ENCODE results near the gene CHAT.

Gene CHAT

GRCh38 chr10:49605216-49605938 is 8.5 kb upstream of the CHAT start:
- Histone ChIP-seq H3K9me3 (ENCODE audit: control insufficient read depth in 2 of 2, low read length in 2 of 2) (no peaks in the 10 kb centered on the region), H3K4me1 (ENCODE audit: control insufficient read depth in 2 of 2, insufficient read depth in 2 of 2, low read length in 2 of 2) (no peaks in the 10 kb centered on the region), H3K9ac (ENCODE audit: low read depth in 1 of 2, low read length in 2 of 2) (no peak overlapping the region), H3K27ac (ENCODE audit: low read depth in 2 of 2, low read length in 2 of 2) (no peak overlapping the region), H3K4me3 (ENCODE audit: low read length in 2 of 2) (no peak overlapping the region), H3K36me3 (ENCODE audit: control insufficient read depth in 2 of 2, insufficient read depth in 2 of 2, low read length in 2 of 2) (no peaks in the 10 kb centered on the region), H3K27me3 (ENCODE audit: control insufficient read depth in 2 of 2, insufficient read depth in 2 of 2, low read length in 2 of 2) (peaks cover 9 to 19% of the 10 kb centered on the region in 2 donors)

GRCh38 chr10:49605939-49606509 is 7.8 kb upstream of the CHAT start:
- Histone ChIP-seq H3K4me3 (ENCODE audit: low read length in 2 of 2) (no peak overlapping the region), H3K9ac (ENCODE audit: low read depth in 1 of 2, low read length in 2 of 2) (no peak overlapping the region), H3K27ac (ENCODE audit: low read depth in 2 of 2, low read length in 2 of 2) (no peak overlapping the region), H3K27me3 (ENCODE audit: control insufficient read depth in 2 of 2, insufficient read depth in 2 of 2, low read length in 2 of 2) (peaks cover 11 to 21% of the 10 kb centered on the region in 2 donors), H3K4me1 (ENCODE audit: control insufficient read depth in 2 of 2, insufficient read depth in 2 of 2, low read length in 2 of 2) (no peaks in the 10 kb centered on the region), H3K9me3 (ENCODE audit: control insufficient read depth in 2 of 2, low read length in 2 of 2) (no peaks in the 10 kb centered on the region), H3K36me3 (ENCODE audit: control insufficient read depth in 2 of 2, insufficient read depth in 2 of 2, low read length in 2 of 2) (no peaks in the 10 kb centered on the region)

GRCh38 chr10:49606981-49607535 is 6.8 kb upstream of the CHAT start:
- no peaks in the 10 kb centered on the region for H3K9me3 ChIP-seq (ENCODE audit: control insufficient read depth in 2 of 2, low read length in 2 of 2)
- no peaks in the 10 kb centered on the region for H3K4me1 ChIP-seq (ENCODE audit: control insufficient read depth in 2 of 2, insufficient read depth in 2 of 2, low read length in 2 of 2)
- no peaks in the 10 kb centered on the region for H3K36me3 ChIP-seq (ENCODE audit: control insufficient read depth in 2 of 2, insufficient read depth in 2 of 2, low read length in 2 of 2)
- H3K4me3 ChIP-seq (ENCODE audit: low read length in 2 of 2), result no peak overlapping the region
- no peak overlapping the region for H3K9ac ChIP-seq (ENCODE audit: low read depth in 1 of 2, low read length in 2 of 2)
- H3K27ac ChIP-seq (ENCODE audit: low read depth in 2 of 2, low read length in 2 of 2), result no peak overlapping the region
- H3K27me3 ChIP-seq (ENCODE audit: control insufficient read depth in 2 of 2, insufficient read depth in 2 of 2, low read length in 2 of 2), result peaks cover 13 to 32% of the 10 kb centered on the region in 2 donors

- Histone ChIP-seq H3K9ac (ENCODE audit: low read depth in 1 of 2, low read length in 2 of 2) (no peak overlapping the region), H3K4me3 (ENCODE audit: low read length in 2 of 2) (no peak overlapping the region), H3K27ac (ENCODE audit: low read depth in 2 of 2, low read length in 2 of 2) (no peak overlapping the region), H3K4me1 (ENCODE audit: control insufficient read depth in 2 of 2, insufficient read depth in 2 of 2, low read length in 2 of 2) (no peaks in the 10 kb centered on the region), H3K9me3 (ENCODE audit: control insufficient read depth in 2 of 2, low read length in 2 of 2) (no peaks in the 10 kb centered on the region), H3K36me3 (ENCODE audit: control insufficient read depth in 2 of 2, insufficient read depth in 2 of 2, low read length in 2 of 2) (no peaks in the 10 kb centered on the region), H3K27me3 (ENCODE audit: control insufficient read depth in 2 of 2, insufficient read depth in 2 of 2, low read length in 2 of 2) (peaks cover 25 to 43% of the 10 kb centered on the region in 2 donors)
Observed at GRCh38 chr10:49608166-49609005, 5.5 kb upstream of the CHAT start.

GRCh38 chr10:49609006-49609282 is 4.9 kb upstream of the CHAT start:
- no peaks in the 10 kb centered on the region for H3K4me1 ChIP-seq (ENCODE audit: control insufficient read depth in 2 of 2, insufficient read depth in 2 of 2, low read length in 2 of 2)
- H3K4me3 ChIP-seq (ENCODE audit: low read length in 2 of 2), result no peak overlapping the region
- no peak overlapping the region for H3K9ac ChIP-seq (ENCODE audit: low read depth in 1 of 2, low read length in 2 of 2)
- no peaks in the 10 kb centered on the region for H3K9me3 ChIP-seq (ENCODE audit: control insufficient read depth in 2 of 2, low read length in 2 of 2)
- no peak overlapping the region for H3K27ac ChIP-seq (ENCODE audit: low read depth in 2 of 2, low read length in 2 of 2)
- peaks cover 28 to 49% of the 10 kb centered on the region in 2 donors for H3K27me3 ChIP-seq (ENCODE audit: control insufficient read depth in 2 of 2, insufficient read depth in 2 of 2, low read length in 2 of 2)
- no peaks in the 10 kb centered on the region for H3K36me3 ChIP-seq (ENCODE audit: control insufficient read depth in 2 of 2, insufficient read depth in 2 of 2, low read length in 2 of 2)

GRCh38 chr10:49609283-49610113 is 4.3 kb upstream of the CHAT start:
- Histone ChIP-seq H3K4me3 (ENCODE audit: low read length in 2 of 2) (no peak overlapping the region), H3K4me1 (ENCODE audit: control insufficient read depth in 2 of 2, insufficient read depth in 2 of 2, low read length in 2 of 2) (no peaks in the 10 kb centered on the region), H3K9me3 (ENCODE audit: control insufficient read depth in 2 of 2, low read length in 2 of 2) (no peaks in the 10 kb centered on the region), H3K36me3 (ENCODE audit: control insufficient read depth in 2 of 2, insufficient read depth in 2 of 2, low read length in 2 of 2) (no peaks in the 10 kb centered on the region), H3K9ac (ENCODE audit: low read depth in 1 of 2, low read length in 2 of 2) (no peak overlapping the region), H3K27me3 (ENCODE audit: control insufficient read depth in 2 of 2, insufficient read depth in 2 of 2, low read length in 2 of 2) (peaks cover 30 to 49% of the 10 kb centered on the region in 2 donors), H3K27ac (ENCODE audit: low read depth in 2 of 2, low read length in 2 of 2) (no peak overlapping the region)

GRCh38 chr10:49610114-49610457 is 3.8 kb upstream of the CHAT start, which contains the start of gene SLC18A3:
TSS of gene SLC18A3 (plus strand) at chr10:49610310. CDS start at chr10:49610741, 431 bp downstream.
- H3K27ac ChIP-seq (ENCODE audit: low read depth in 2 of 2, low read length in 2 of 2), result no peak within 1 kb of the TSS
- no peaks in the 10 kb centered on the region for H3K36me3 ChIP-seq (ENCODE audit: control insufficient read depth in 2 of 2, insufficient read depth in 2 of 2, low read length in 2 of 2)
- peaks cover 35 to 49% of the 10 kb centered on the region in 2 donors for H3K27me3 ChIP-seq (ENCODE audit: control insufficient read depth in 2 of 2, insufficient read depth in 2 of 2, low read length in 2 of 2)
- no peaks in the 10 kb centered on the region for H3K4me1 ChIP-seq (ENCODE audit: control insufficient read depth in 2 of 2, insufficient read depth in 2 of 2, low read length in 2 of 2)
- H3K9me3 ChIP-seq (ENCODE audit: control insufficient read depth in 2 of 2, low read length in 2 of 2), result no peaks in the 10 kb centered on the region
- H3K9ac ChIP-seq (ENCODE audit: low read depth in 1 of 2, low read length in 2 of 2), result no peak within 1 kb of the TSS
- no peak within 1 kb of the TSS for H3K4me3 ChIP-seq (ENCODE audit: low read length in 2 of 2)

GRCh38 chr10:49610458-49611165 is 3.2 kb upstream of the CHAT start:
- no peaks in the 10 kb centered on the region for H3K36me3 ChIP-seq (ENCODE audit: control insufficient read depth in 2 of 2, insufficient read depth in 2 of 2, low read length in 2 of 2)
- no peaks in the 10 kb centered on the region for H3K4me1 ChIP-seq (ENCODE audit: control insufficient read depth in 2 of 2, insufficient read depth in 2 of 2, low read length in 2 of 2)
- no peak overlapping the region for H3K9ac ChIP-seq (ENCODE audit: low read depth in 1 of 2, low read length in 2 of 2)
- H3K9me3 ChIP-seq (ENCODE audit: control insufficient read depth in 2 of 2, low read length in 2 of 2), result no peaks in the 10 kb centered on the region
- peaks cover 37 to 52% of the 10 kb centered on the region in 2 donors for H3K27me3 ChIP-seq (ENCODE audit: control insufficient read depth in 2 of 2, insufficient read depth in 2 of 2, low read length in 2 of 2)
- no peak overlapping the region for H3K4me3 ChIP-seq (ENCODE audit: low read length in 2 of 2)
- no peak overlapping the region for H3K27ac ChIP-seq (ENCODE audit: low read depth in 2 of 2, low read length in 2 of 2)

GRCh38 chr10:49611166-49611815 is 2.5 kb upstream of the CHAT start:
- no peak overlapping the region for H3K27ac ChIP-seq (ENCODE audit: low read depth in 2 of 2, low read length in 2 of 2)
- H3K4me1 ChIP-seq (ENCODE audit: control insufficient read depth in 2 of 2, insufficient read depth in 2 of 2, low read length in 2 of 2), result no peaks in the 10 kb centered on the region
- H3K9ac ChIP-seq (ENCODE audit: low read depth in 1 of 2, low read length in 2 of 2), result no peak overlapping the region
- no peaks in the 10 kb centered on the region for H3K36me3 ChIP-seq (ENCODE audit: control insufficient read depth in 2 of 2, insufficient read depth in 2 of 2, low read length in 2 of 2)
- H3K27me3 ChIP-seq (ENCODE audit: control insufficient read depth in 2 of 2, insufficient read depth in 2 of 2, low read length in 2 of 2), result peaks cover 42 to 52% of the 10 kb centered on the region in 2 donors
- no peaks in the 10 kb centered on the region for H3K9me3 ChIP-seq (ENCODE audit: control insufficient read depth in 2 of 2, low read length in 2 of 2)
- H3K4me3 ChIP-seq (ENCODE audit: low read length in 2 of 2), result no peak overlapping the region
